HL-60 (cell line): ENCODE data around the gene TAGLN3.

Source experiments
- DNase-seq, 2 experiments: peaks; one replicate each; pipeline ENCODE4 v3.0.0-alpha.2; 2010 to 2020; ENCODE audit warnings: low read depth in 1 of 2, low spot score in 1 of 2
- H3K27ac ChIP-seq: fragments of 250-450 bp; sonication (Bioruptor Pico); replicated peaks from 2 replicates; pipeline ENCODE4 v1.5.1; 2020; ENCODE audit warnings: mild to moderate bottlenecking, moderate library complexity
- H3K27me3 ChIP-seq: fragments of 250-450 bp; sonication (Bioruptor Pico); 2 replicates; pipeline ENCODE4 v1.5.1; 2021; ENCODE audit warnings: mild to moderate bottlenecking, moderate library complexity; ENCODE audit not compliant: insufficient read depth, poor library complexity, severe bottlenecking
- H3K4me3 ChIP-seq: replicated peaks from 2 replicates; pipeline ENCODE4 v1.5.1; 2011; ENCODE audit warnings: mild to moderate bottlenecking, control low read depth, low read length; ENCODE audit not compliant: insufficient read depth
- GABPA ChIP-seq: IDR thresholded peaks from 2 replicates; pipeline ENCODE4 v1.6.1; 2012; ENCODE audit warnings: low read depth
- POLR2AphosphoS5 ChIP-seq: IDR thresholded peaks from 2 replicates; pipeline ENCODE4 v1.6.1; 2012; ENCODE audit warnings: low read depth
- SPI1 ChIP-seq: IDR thresholded peaks from 2 replicates; pipeline ENCODE4 v1.6.1; 2012; ENCODE audit warnings: low read depth, mild to moderate bottlenecking, borderline replicate concordance
- TF ChIP-seq, protein P1 (sequence below): IDR thresholded peaks from 2 replicates; pipeline ENCODE4 v1.6.1; 2012; ENCODE audit warnings: low read depth; ENCODE audit not compliant: insufficient replicate concordance
- TF ChIP-seq, protein P2 (sequence below): IDR thresholded peaks from one replicate; pipeline ENCODE4 v1.5.1; 2011; ENCODE audit warnings: low read length, control low read depth, inconsistent platforms; ENCODE audit not compliant: insufficient read depth

TAGLN3 gene

DNA sequence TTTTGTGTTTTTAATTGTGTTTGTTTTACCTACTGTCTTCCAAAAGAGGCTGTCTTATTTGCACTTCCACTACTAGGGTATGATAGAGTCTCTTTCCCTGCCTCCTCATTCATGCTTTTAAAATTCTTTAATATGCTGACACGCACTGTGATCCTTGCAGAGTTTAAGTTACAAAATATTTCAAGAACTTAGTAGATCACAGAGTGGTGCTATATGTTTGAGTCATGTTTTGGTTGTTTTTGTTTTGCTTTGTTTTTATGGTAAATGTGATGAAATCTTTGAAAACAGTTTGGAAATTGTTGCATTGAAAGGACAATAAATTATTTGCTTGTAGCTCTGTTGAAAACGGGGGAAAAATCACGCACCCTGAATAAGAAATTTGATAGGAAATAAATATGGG is 25.8 kb upstream of the TAGLN3 start:
- no peak for DNase-seq
- H3K27me3 ChIP-seq: no peaks in the 10 kb centered on the region
- TF ChIP-seq, protein P1, sequence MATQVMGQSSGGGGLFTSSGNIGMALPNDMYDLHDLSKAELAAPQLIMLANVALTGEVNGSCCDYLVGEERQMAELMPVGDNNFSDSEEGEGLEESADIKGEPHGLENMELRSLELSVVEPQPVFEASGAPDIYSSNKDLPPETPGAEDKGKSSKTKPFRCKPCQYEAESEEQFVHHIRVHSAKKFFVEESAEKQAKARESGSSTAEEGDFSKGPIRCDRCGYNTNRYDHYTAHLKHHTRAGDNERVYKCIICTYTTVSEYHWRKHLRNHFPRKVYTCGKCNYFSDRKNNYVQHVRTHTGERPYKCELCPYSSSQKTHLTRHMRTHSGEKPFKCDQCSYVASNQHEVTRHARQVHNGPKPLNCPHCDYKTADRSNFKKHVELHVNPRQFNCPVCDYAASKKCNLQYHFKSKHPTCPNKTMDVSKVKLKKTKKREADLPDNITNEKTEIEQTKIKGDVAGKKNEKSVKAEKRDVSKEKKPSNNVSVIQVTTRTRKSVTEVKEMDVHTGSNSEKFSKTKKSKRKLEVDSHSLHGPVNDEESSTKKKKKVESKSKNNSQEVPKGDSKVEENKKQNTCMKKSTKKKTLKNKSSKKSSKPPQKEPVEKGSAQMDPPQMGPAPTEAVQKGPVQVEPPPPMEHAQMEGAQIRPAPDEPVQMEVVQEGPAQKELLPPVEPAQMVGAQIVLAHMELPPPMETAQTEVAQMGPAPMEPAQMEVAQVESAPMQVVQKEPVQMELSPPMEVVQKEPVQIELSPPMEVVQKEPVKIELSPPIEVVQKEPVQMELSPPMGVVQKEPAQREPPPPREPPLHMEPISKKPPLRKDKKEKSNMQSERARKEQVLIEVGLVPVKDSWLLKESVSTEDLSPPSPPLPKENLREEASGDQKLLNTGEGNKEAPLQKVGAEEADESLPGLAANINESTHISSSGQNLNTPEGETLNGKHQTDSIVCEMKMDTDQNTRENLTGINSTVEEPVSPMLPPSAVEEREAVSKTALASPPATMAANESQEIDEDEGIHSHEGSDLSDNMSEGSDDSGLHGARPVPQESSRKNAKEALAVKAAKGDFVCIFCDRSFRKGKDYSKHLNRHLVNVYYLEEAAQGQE: no peak
- TF ChIP-seq, protein P2, sequence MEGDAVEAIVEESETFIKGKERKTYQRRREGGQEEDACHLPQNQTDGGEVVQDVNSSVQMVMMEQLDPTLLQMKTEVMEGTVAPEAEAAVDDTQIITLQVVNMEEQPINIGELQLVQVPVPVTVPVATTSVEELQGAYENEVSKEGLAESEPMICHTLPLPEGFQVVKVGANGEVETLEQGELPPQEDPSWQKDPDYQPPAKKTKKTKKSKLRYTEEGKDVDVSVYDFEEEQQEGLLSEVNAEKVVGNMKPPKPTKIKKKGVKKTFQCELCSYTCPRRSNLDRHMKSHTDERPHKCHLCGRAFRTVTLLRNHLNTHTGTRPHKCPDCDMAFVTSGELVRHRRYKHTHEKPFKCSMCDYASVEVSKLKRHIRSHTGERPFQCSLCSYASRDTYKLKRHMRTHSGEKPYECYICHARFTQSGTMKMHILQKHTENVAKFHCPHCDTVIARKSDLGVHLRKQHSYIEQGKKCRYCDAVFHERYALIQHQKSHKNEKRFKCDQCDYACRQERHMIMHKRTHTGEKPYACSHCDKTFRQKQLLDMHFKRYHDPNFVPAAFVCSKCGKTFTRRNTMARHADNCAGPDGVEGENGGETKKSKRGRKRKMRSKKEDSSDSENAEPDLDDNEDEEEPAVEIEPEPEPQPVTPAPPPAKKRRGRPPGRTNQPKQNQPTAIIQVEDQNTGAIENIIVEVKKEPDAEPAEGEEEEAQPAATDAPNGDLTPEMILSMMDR: no peak
- no peak overlapping the region for H3K4me3 ChIP-seq
- no peak overlapping the region for H3K27ac ChIP-seq

DNA sequence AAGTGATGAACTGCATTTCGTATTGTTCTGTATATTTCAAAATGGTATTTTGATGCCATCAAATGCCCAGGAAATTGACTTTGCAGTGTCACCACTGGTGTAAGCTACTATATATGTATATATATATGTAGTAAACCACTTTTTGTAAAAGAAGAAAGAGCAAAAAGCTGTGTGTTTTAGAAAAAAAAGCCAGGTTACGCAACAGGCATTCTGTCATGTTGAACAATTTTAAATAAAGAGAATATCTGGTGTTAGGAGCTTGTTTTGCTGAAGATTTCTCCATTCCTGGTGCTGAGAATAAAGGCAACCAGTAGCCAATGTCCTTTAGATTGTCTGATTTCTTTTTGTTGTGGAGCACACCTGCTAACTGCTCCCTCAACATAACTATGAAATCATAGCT is 23.6 kb upstream of the TAGLN3 start:
- Histone ChIP-seq H3K4me3 (no peak overlapping the region), H3K27ac (no peak overlapping the region), H3K27me3 (no peaks in the 10 kb centered on the region)
- DNase-seq: no peak
- TF ChIP-seq, protein P1: no peak
- no peak for TF ChIP-seq SPI1
- TF ChIP-seq, protein P2: no peak
- TF ChIP-seq POLR2AphosphoS5: no peak
- TF ChIP-seq GABPA: no peak

DNA sequence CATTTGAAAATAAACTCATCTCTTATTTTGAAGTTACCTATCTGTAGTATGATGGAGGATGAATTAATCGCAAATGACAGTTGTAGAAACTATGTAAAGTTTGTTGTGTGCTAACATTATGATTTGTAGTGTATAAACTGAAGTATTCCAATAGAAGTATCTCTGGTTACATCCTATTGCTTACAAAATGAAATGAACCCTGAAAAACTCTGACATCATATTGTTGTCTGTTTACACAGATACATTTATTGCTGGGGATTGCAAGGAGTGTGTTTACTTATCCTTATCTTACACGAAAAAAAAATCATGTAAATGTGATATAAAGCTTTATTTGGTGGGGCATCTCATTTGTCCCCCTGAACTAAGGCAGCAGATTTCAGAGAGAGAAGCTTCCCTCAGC is 22.5 kb upstream of the TAGLN3 start:
- DNase-seq: no peak
- Histone ChIP-seq H3K4me3 (no peak overlapping the region), H3K27ac (no peak overlapping the region), H3K27me3 (no peaks in the 10 kb centered on the region)
- TF ChIP-seq POLR2AphosphoS5 (no peak), SPI1 (no peak), GABPA (no peak)
- TF ChIP-seq, protein P1: no peak
- TF ChIP-seq, protein P2: no peak
